SU-DHL-6 (cell line): Measurements from ENCODE around the gene KCNH4.

Experiments
- CTCF ChIP-seq: fragments of 200-600 bp; sonication (generic); IDR thresholded peaks from one replicate; pipeline ENCODE4 v1.5.1; 2017; ENCODE audit warnings: antibody characterized with exemption, mild to moderate bottlenecking, low read length, moderate library complexity; ENCODE audit not compliant: insufficient read depth, poor library complexity, severe bottlenecking
- EZH2phosphoT487 ChIP-seq: fragments of 200-600 bp; sonication (generic), shearing (Covaris generic); conservative IDR thresholded peaks from 2 replicates; pipeline ENCODE4 v1.6.1; 2018; ENCODE audit warnings: mild to moderate bottlenecking, antibody characterized with exemption, low read length, moderate library complexity, mixed read lengths

GRCh38 chr17:42202159-42202558, 21.2 kb upstream of the KCNH4 start:
- TF ChIP-seq EZH2phosphoT487, result no peak
- TF ChIP-seq CTCF, result no peak
